GM12878 (cell line): Measurements from ENCODE around the gene CTDNEP1. TPM values are rescaled to one million over a fixed set of nuclear protein-coding genes. Genes with fewer than 3 reads are reported as not detected.

Source experiments
- ATAC-seq: fragments of 200-7000 bp; cut with Tn5 transposase; 3 replicates; pipeline ENCODE4 v1.9.1; 2020; ENCODE audit warnings: mild to moderate bottlenecking, moderate library complexity
- BruUV-seq: library from RNA; stranded (reverse); fragments of 400-500 nt; replicated peaks from 2 replicates; lab custom pipeline; 2021; lab: Mats Ljungman, UMichigan
- CTCF ChIA-PET: fragments of 300-600 bp; sonication (Branson Sonifier 250); formaldehyde crosslinking; extraction: SDS; loops from one replicate; lab custom pipeline; 2021; ENCODE audit warnings: inconsistent platforms; lab: Yijun Ruan, JAX
- POLR2A ChIA-PET: fragments of 350-600 bp; formaldehyde crosslinking; extraction: SDS; loops from one replicate; lab custom pipeline; 2021; ENCODE audit warnings: inconsistent platforms; lab: Charles Lee
- RAD21 ChIA-PET: fragments of 300-600 bp; sonication (Branson Sonifier 250); formaldehyde crosslinking; loops from one replicate; lab custom pipeline; 2023; ENCODE audit warnings: antibody characterized with exemption; ENCODE audit not compliant: unreplicated experiment; lab: Charles Lee
- SMC1A ChIA-PET: fragments of 300-600 bp; sonication (Branson Sonifier 250); formaldehyde crosslinking; loops from one replicate; lab custom pipeline; 2023; ENCODE audit not compliant: unreplicated experiment, uncharacterized antibody; lab: Charles Lee
- DNase-seq: peaks from one replicate; pipeline ENCODE4 v3.0.0-alpha.2; 2011; ENCODE audit warnings: low read depth, low spot score
- FAIRE-seq: peaks from 3 replicates; lab custom pipeline; 2011; peaks lifted over from hg19 to GRCh38; lab: Jason Lieb, UNC
- H2AFZ ChIP-seq: 2 replicates; pipeline ENCODE4 v1.6.0; 2011; ENCODE audit warnings: low read depth, low read length, control low read depth; ENCODE audit not compliant: control insufficient read depth
- H3K27ac ChIP-seq: 2 replicates; pipeline ENCODE4 v1.5.1; 2011; ENCODE audit warnings: control low read depth; ENCODE audit not compliant: control insufficient read depth, insufficient read depth
- H3K27me3 ChIP-seq, 2 experiments: replicated peaks in 1 of 2; 2 replicates each; pipeline versions ENCODE4 v1.6.0 to v1.6.1; 2011; ENCODE audit warnings: low read length in 1 of 2; ENCODE audit not compliant: control insufficient read depth in 2 of 2, insufficient read depth in 2 of 2
- H3K36me3 ChIP-seq, 2 experiments: 2 replicates each; pipeline ENCODE4 v1.5.1; 2011; ENCODE audit warnings: low read length in 1 of 2; ENCODE audit not compliant: control insufficient read depth in 2 of 2, insufficient read depth in 2 of 2
- H3K4me1 ChIP-seq: 2 replicates; pipeline ENCODE4 v1.6.1; 2011; ENCODE audit warnings: mild to moderate bottlenecking, low read length, moderate library complexity, mixed read lengths; ENCODE audit not compliant: control insufficient read depth, insufficient read depth
- H3K4me2 ChIP-seq: 2 replicates; pipeline ENCODE4 v1.6.0; 2011; ENCODE audit warnings: control low read depth; ENCODE audit not compliant: control insufficient read depth, insufficient read depth
- H3K4me3 ChIP-seq: fragments of 200-600 bp; sonication (generic); 2 replicates; pipeline ENCODE4 v1.5.1; 2016
- H3K79me2 ChIP-seq: 2 replicates; pipeline ENCODE4 v1.6.0; 2011; ENCODE audit warnings: low read length; ENCODE audit not compliant: control insufficient read depth, insufficient read depth
- H3K9ac ChIP-seq: 2 replicates; pipeline ENCODE4 v1.8.0; 2011; ENCODE audit warnings: low read length, control low read depth, mixed read lengths; ENCODE audit not compliant: control insufficient read depth, insufficient read depth
- H3K9me3 ChIP-seq: replicated peaks from 3 replicates; pipeline ENCODE4 v1.5.1; 2011; ENCODE audit warnings: mild to moderate bottlenecking, low read length; ENCODE audit not compliant: control insufficient read depth, insufficient read depth
- H4K20me1 ChIP-seq: 2 replicates; pipeline ENCODE4 v1.6.0; 2011; ENCODE audit not compliant: control insufficient read depth, insufficient read depth
- BCL3 ChIP-seq: IDR thresholded peaks from 2 replicates; pipeline ENCODE4 v1.6.1; 2011; ENCODE audit warnings: borderline replicate concordance, low read depth, mild to moderate bottlenecking, moderate library complexity, low read length; ENCODE audit not compliant: insufficient read depth, poor library complexity, severe bottlenecking
- LARP7 ChIP-seq: fragments of 450-650 bp; IDR thresholded peaks from 2 replicates; pipeline ENCODE4 v1.6.1; 2017; ENCODE audit warnings: mild to moderate bottlenecking
- POLR2AphosphoS5 ChIP-seq: IDR thresholded peaks from 2 replicates; pipeline ENCODE4 v1.6.1; 2011; ENCODE audit warnings: mild to moderate bottlenecking, low read length, inconsistent platforms
- POU2F2 ChIP-seq: IDR thresholded peaks from 3 replicates; pipeline ENCODE4 v1.6.1; 2011; ENCODE audit warnings: low read depth, mild to moderate bottlenecking, low read length, borderline replicate concordance
- RUNX3 ChIP-seq: IDR thresholded peaks from 2 replicates; pipeline ENCODE4 v1.6.1; 2012; ENCODE audit warnings: low read length, inconsistent platforms
- SMAD5 ChIP-seq: IDR thresholded peaks from 2 replicates; pipeline ENCODE4 v1.6.1; 2016; ENCODE audit warnings: antibody characterized with exemption, low read depth
- SPI1 ChIP-seq: IDR thresholded peaks from 2 replicates; pipeline ENCODE4 v1.6.1; 2011; ENCODE audit warnings: low read depth, mild to moderate bottlenecking, low read length, moderate library complexity, borderline replicate concordance; ENCODE audit not compliant: insufficient read depth
- STAT1 ChIP-seq: fragments of 450-650 bp; conservative IDR thresholded peaks from 2 replicates; pipeline ENCODE4 v1.6.1; 2014; ENCODE audit warnings: antibody characterized with exemption, mild to moderate bottlenecking
- WGBS: methylation state at CpG from one replicate; pipeline ENCODE4 v1.1.6; 2016; ENCODE audit warnings: low lambda C conversion rate; ENCODE audit not compliant: insufficient replicate concordance, insufficient coverage; ENCODE audit errors: missing lambda C conversion rate; 5-methylcytosine and 5-hydroxymethylcytosine counted together
- in situ Hi-C: fragments of 300-500 bp; cut with MboI; formaldehyde crosslinking; loops from 9 replicates; pipeline ENCODE4 v1.14.3; 2018; ENCODE audit warnings: mixed read lengths
- intact Hi-C: fragments of 100-400 bp; cut with micrococcal nuclease; formaldehyde crosslinking; loops from one replicate; pipeline ENCODE4 v1.14.2; 2022; ENCODE audit not compliant: unreplicated experiment
- polyA plus RNA-seq, 11 experiments: library from polyadenylated mRNA; depleted of rRNA in 4 of 11; unstranded in 6 of 11; stranded (reverse) in 5 of 11; fragments of >200 nt; fragmentation: Nextera tagmentation in 4 of 11; fragmentation: Illumina TruSeq in 1 of 11; extraction: Ambion mirVana in 4 of 11; extraction: Trizol in 1 of 11; gene quantifications; 1 replicate in 1 of 11; 2 replicates in 10 of 11; pipeline versions ENCODE4 v1.2.1 to v1.2.3, GENCODE V29; 2011 to 2016; ENCODE audit warnings: inconsistent platforms in 2 of 11, missing spikeins in 2 of 11, low read depth in 1 of 11
- total RNA-seq, 4 experiments: library from RNA; depleted of rRNA in 3 of 4; stranded (reverse); fragments of >200 nt in 3 of 4; fragmentation: Illumina TruSeq in 1 of 4; extraction: Trizol in 1 of 4; gene quantifications; 2 replicates each; pipeline versions ENCODE4 v1.2.1 to v1.2.3, GENCODE V29; 2013 to 2021
- TF ChIP-seq, protein P1 (sequence below): fragments of 150-350 bp; IDR thresholded peaks from 2 replicates; pipeline ENCODE4 v1.6.1; 2016; ENCODE audit warnings: low read depth, low read length
- TF ChIP-seq, protein P2 (sequence below): IDR thresholded peaks from 2 replicates; pipeline ENCODE4 v1.6.1; 2012; ENCODE audit warnings: low read depth, low read length, improper control_type of control experiment
- TF ChIP-seq, protein P3 (sequence below): IDR thresholded peaks from 2 replicates; pipeline ENCODE4 v1.6.1; 2011; ENCODE audit warnings: mild to moderate bottlenecking, low read depth, low read length, moderate library complexity; ENCODE audit not compliant: insufficient replicate concordance

CTDNEP1 gene
- total and polyA plus RNA-seq, 10 of the 15 experiments (the other 5 are each of a cell fraction or from before 2014, with no cell fraction given): 23.7 to 176 (median 30.3) TPM

- TF ChIP-seq SPI1 (peak; percentile 22; the same call in 1 of the 2 replicates), STAT1 (0 out of 2 replicates have a peak, but pooled peaks have one; percentile 33), LARP7 (0 out of 2 replicates have a peak, but pooled peaks have one; percentile 62), SMAD5 (no peak), POLR2AphosphoS5 (no peak), RUNX3 (peak; percentile 16; the same call in 1 of the 2 replicates)
Observed at GRCh38 chr17:7204828-7205461, 46.6 kb downstream of the CTDNEP1 start (continued).

DNA sequence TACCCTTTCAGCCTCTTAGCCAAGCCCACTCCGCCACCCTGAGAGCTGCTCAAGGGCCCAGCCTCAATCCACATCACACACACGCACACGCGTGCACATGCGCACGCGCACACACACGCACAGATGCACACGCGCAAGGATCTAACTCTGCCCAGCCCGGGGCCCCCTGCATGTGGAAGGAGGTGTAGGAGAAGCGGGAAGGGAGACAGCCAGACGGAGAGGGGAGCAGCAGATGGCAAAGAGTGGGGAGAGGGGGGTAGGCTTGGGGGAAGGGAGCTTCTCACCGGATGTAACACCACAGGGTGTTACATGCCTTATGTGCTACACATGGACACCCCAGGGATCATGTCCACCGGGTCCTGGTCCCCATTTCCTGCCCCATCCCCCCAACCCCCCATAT lies 47.2 kb downstream of the CTDNEP1 start:
- Histone ChIP-seq H4K20me1 (no peaks in the 10 kb centered on the region), H3K4me2 (peak overlapping the region; percentile 88), H3K9me3 (no peaks in the 10 kb centered on the region), H2AFZ (no peak overlapping the region), H3K9ac (no peak overlapping the region), H3K4me3 (peak overlapping the region; percentile 68), H3K36me3 (no peaks in the 10 kb centered on the region), H3K79me2 (no peaks in the 10 kb centered on the region), H3K4me1 (peaks cover 6% of the 10 kb centered on the region; the same call in 1 of the 2 replicates), H3K27ac (no peak overlapping the region), H3K27me3 (no peaks in the 10 kb centered on the region)
- ATAC-seq (peak; percentile 5; the same call in 2 of the 3 replicates), DNase-seq (no peak), FAIRE-seq (no peak)
- ChIA-PET RAD21 (no interaction called here), POLR2A (interaction anchor here (0.6 kb wide), 1 partner anchor 59 kb away, joined by 6 read pairs; no protein-coding TSS in a partner anchor), SMC1A (no interaction called here), CTCF (no interaction called here)
- no TSS peak for BruUV-seq
- WGBS: 84% methylated on average over 14 of the region's 15 CpGs
- intact Hi-C loops: no loop called here
- in situ Hi-C loops: no loop called here
- TF ChIP-seq, protein P1, sequence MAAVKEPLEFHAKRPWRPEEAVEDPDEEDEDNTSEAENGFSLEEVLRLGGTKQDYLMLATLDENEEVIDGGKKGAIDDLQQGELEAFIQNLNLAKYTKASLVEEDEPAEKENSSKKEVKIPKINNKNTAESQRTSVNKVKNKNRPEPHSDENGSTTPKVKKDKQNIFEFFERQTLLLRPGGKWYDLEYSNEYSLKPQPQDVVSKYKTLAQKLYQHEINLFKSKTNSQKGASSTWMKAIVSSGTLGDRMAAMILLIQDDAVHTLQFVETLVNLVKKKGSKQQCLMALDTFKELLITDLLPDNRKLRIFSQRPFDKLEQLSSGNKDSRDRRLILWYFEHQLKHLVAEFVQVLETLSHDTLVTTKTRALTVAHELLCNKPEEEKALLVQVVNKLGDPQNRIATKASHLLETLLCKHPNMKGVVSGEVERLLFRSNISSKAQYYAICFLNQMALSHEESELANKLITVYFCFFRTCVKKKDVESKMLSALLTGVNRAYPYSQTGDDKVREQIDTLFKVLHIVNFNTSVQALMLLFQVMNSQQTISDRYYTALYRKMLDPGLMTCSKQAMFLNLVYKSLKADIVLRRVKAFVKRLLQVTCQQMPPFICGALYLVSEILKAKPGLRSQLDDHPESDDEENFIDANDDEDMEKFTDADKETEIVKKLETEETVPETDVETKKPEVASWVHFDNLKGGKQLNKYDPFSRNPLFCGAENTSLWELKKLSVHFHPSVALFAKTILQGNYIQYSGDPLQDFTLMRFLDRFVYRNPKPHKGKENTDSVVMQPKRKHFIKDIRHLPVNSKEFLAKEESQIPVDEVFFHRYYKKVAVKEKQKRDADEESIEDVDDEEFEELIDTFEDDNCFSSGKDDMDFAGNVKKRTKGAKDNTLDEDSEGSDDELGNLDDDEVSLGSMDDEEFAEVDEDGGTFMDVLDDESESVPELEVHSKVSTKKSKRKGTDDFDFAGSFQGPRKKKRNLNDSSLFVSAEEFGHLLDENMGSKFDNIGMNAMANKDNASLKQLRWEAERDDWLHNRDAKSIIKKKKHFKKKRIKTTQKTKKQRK: no peak
- TF ChIP-seq, protein P2, sequence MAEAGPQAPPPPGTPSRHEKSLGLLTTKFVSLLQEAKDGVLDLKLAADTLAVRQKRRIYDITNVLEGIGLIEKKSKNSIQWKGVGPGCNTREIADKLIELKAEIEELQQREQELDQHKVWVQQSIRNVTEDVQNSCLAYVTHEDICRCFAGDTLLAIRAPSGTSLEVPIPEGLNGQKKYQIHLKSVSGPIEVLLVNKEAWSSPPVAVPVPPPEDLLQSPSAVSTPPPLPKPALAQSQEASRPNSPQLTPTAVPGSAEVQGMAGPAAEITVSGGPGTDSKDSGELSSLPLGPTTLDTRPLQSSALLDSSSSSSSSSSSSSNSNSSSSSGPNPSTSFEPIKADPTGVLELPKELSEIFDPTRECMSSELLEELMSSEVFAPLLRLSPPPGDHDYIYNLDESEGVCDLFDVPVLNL: no peak
- TF ChIP-seq SMAD5: no peak
- TF ChIP-seq, protein P3, sequence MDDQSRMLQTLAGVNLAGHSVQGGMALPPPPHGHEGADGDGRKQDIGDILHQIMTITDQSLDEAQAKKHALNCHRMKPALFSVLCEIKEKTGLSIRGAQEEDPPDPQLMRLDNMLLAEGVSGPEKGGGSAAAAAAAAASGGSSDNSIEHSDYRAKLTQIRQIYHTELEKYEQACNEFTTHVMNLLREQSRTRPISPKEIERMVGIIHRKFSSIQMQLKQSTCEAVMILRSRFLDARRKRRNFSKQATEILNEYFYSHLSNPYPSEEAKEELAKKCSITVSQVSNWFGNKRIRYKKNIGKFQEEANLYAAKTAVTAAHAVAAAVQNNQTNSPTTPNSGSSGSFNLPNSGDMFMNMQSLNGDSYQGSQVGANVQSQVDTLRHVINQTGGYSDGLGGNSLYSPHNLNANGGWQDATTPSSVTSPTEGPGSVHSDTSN: no peak
- no peak for TF ChIP-seq POU2F2
- TF ChIP-seq BCL3: peak; percentile 62
